Kidney (tissue), 14 donors: ENCODE results near the gene RAE1. TPM values are rescaled to one million over a fixed set of nuclear protein-coding genes. Genes with fewer than 3 reads are reported as not detected.

ENCODE experiments used
- DNase-seq, 5 donors: peaks; one replicate each; pipeline ENCODE4 v3.0.0-alpha.2; 2013 to 2020
- FAIRE-seq: peaks from 2 replicates; lab custom pipeline; 2012; peaks lifted over from hg19 to GRCh38; lab: Jason Lieb, UNC
- H3K27ac ChIP-seq, 2 donors: one replicate each; pipeline ENCODE4 v1.7.0; 2013; ENCODE audit warnings: low read depth in 2 of 2, low read length in 2 of 2, inconsistent platforms in 1 of 2
- H3K27me3 ChIP-seq: one replicate; pipeline ENCODE4 v1.7.1; 2013; ENCODE audit warnings: low read length, inconsistent platforms; ENCODE audit not compliant: control insufficient read depth, insufficient read depth
- H3K36me3 ChIP-seq, 3 donors: one replicate each; pipeline versions ENCODE4 v1.7.0 to v1.7.1; 2013; ENCODE audit warnings: low read length in 3 of 3, control low read depth in 1 of 3, inconsistent platforms in 1 of 3; ENCODE audit not compliant: insufficient read depth in 3 of 3, control insufficient read depth in 2 of 3
- H3K4me1 ChIP-seq, 3 donors: one replicate each; pipeline versions ENCODE4 v1.7.0 to v1.7.1; 2013; ENCODE audit warnings: low read length in 3 of 3, inconsistent platforms in 1 of 3, low read depth in 1 of 3; ENCODE audit not compliant: control insufficient read depth in 2 of 3, insufficient read depth in 2 of 3
- H3K4me3 ChIP-seq, 3 donors: one replicate each; pipeline versions ENCODE4 v1.7.0 to v1.8.1; 2013; ENCODE audit warnings: low read length in 3 of 3, control low read depth in 1 of 3, inconsistent platforms in 1 of 3
- H3K9ac ChIP-seq, 3 donors: one replicate each; pipeline versions ENCODE4 v1.7.0 to v1.7.1; 2013; ENCODE audit warnings: low read length in 3 of 3, control low read depth in 1 of 3, inconsistent platforms in 1 of 3
- H3K9me3 ChIP-seq, 3 donors: one replicate each; pipeline versions ENCODE4 v1.7.0 to v1.7.1; 2013; ENCODE audit warnings: low read length in 3 of 3, control low read depth in 1 of 3, inconsistent platforms in 1 of 3; ENCODE audit not compliant: control insufficient read depth in 2 of 3, insufficient read depth in 1 of 3
- CTCF ChIP-seq: IDR thresholded peaks from 3 replicates; pipeline ENCODE4 v1.5.1; 2012; ENCODE audit warnings: mild to moderate bottlenecking, moderate library complexity, borderline replicate concordance; ENCODE audit not compliant: insufficient read depth; ENCODE audit errors: extremely low read depth
- intact Hi-C: fragments of 100-400 bp; cut with DNase I; formaldehyde crosslinking; loops from one replicate; pipeline ENCODE4 v1.11.1; 2022
- polyA plus RNA-seq: library from polyadenylated mRNA; stranded (reverse); fragments of 350-450 nt; fragmentation: Illumina TruSeq; extraction: RNeasy Lipid Tissue Mini Kit (QIAGEN cat#74804); gene quantifications from one replicate; pipeline ENCODE4 v1.2.3, GENCODE V29; 2014; ENCODE audit warnings: low read depth, low replicate concordance; ENCODE audit not compliant: insufficient read depth
- total RNA-seq: library from RNA; stranded (reverse); fragmentation: NEBNext Ultra II Directional; extraction: Animal tissue kit (Norgen Biotek cat#: 25700); gene quantifications from one replicate; pipeline ENCODE4 v1.2.1, GENCODE V29; 2021
- donor health status: control.
- donor health status: control.
- donor health status: control.
- donor health status: control.
- donor health status: control.
- donor health status: DM: yes; HTN: yes; CAD: no.
- donor health status: Normal renal cell carcinoma (clear cell type).

RAE1 gene
- total and polyA plus RNA-seq, 2 donors from 2014 or later = 19.5 to 26.3 TPM

- Histone ChIP-seq H3K9me3 (no peaks in the 10 kb centered on the region), H3K4me1 (peaks cover 0 to 18% (median 3%) of the 10 kb centered on the region in 3 donors), H3K9ac (peak overlapping the region in 2 of 3 donors; percentile 54 to 63), H3K4me3 (peak overlapping the region in 2 of 3 donors; percentile 33 to 41), H3K27ac (peak overlapping the region; percentile 41 to 55), H3K27me3 (no peaks in the 10 kb centered on the region), H3K36me3 (no peaks in the 10 kb centered on the region)
- FAIRE-seq = no peak
- intact Hi-C loops = no loop called here
- peak; percentile 79 to 94 (median 91) for DNase-seq
- TF ChIP-seq CTCF = no peak
These were observed 38.1 kb downstream of the RAE1 start for GRCh38 chr20:57388953-57389694.

DNA sequence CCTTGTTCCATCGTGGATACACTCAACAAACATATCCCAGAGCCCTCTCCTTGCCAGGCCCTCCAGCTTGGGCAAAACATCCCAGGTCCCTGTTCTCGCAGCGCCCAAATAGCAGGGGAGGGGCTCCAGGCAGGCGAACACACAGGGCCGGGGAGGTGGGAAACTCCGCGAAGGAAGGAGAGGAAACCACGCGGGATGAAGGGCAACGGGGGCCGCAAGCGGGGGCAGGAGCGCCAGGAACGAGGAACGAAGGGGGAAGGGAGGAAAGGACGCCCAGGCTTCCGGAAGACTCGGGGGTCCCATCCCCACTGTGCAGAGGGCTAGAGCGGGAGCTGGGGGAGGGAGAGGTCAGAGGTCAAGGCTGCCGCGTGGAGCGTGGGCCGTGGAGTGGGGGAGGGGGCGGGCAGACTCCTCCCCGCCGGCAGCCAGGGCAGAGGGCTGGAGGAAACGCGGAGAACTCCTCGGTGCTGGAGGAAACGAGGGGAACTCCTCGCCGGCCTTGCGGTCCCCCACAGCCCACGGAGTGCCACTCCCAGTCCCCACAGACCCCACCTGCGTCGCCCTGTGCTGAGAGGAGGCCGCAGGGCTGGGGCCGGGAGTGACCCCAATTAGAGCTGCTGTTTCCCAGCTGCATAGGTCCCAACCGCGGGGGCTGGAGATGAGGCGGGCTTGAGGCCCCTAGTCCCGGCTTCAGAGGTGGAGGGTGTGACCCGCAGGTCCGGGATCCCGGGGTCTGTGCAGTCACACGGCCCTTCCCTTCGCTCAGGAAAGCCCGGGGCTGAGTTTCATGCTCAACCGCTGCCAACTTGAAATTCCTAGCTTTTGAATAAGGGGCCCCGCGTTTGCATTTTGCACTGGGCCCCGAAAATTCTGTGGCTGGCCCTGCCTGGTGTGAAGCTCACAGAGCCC is 38.9 kb downstream of the RAE1 start:
- Histone ChIP-seq H3K27ac (peak overlapping the region; percentile 41 to 55), H3K9me3 (no peaks in the 10 kb centered on the region), H3K4me3 (peak overlapping the region in 2 of 3 donors; percentile 33 to 41), H3K27me3 (no peaks in the 10 kb centered on the region), H3K9ac (peak overlapping the region in 2 of 3 donors; percentile 54 to 63), H3K4me1 (peaks cover 0 to 26% (median 7%) of the 10 kb centered on the region in 3 donors), H3K36me3 (no peaks in the 10 kb centered on the region)
- FAIRE-seq (no peak), DNase-seq (peak in 3 of 5 donors; percentile 62 to 89 (median 84))
- intact Hi-C loops = no loop called here
- TF ChIP-seq CTCF = no peak

GRCh38 chr20:57390604-57391438 is 39.8 kb downstream of the RAE1 start, which contains the start of gene RBM38:
TSS of gene RBM38 (plus strand) at chr20:57391396. CDS start at chr20:57391582, 186 bp downstream.
- no peaks in the 10 kb centered on the region for H3K36me3 ChIP-seq
- peak within 1 kb of the TSS; percentile 14 to 16 for H3K27ac ChIP-seq
- H3K4me3 ChIP-seq = peak within 1 kb of the TSS; percentile 58 to 66 (median 59)
- peaks cover 0 to 26% (median 15%) of the 10 kb centered on the region in 3 donors for H3K4me1 ChIP-seq
- peak; percentile 72 to 92 (median 87) for DNase-seq
- no peak for TF ChIP-seq CTCF
- FAIRE-seq = no peak
- H3K27me3 ChIP-seq = no peaks in the 10 kb centered on the region
- intact Hi-C loops = no loop called here
- peak within 1 kb of the TSS in 2 of 3 donors; percentile 22 to 52 for H3K9ac ChIP-seq
- H3K9me3 ChIP-seq = no peaks in the 10 kb centered on the region
